Measurements from ENCODE around the gene SLC13A3. TPM values are rescaled to one million over a fixed set of nuclear protein-coding genes. Genes with fewer than 3 reads are reported as not detected.

Gene SLC13A3
- total RNA-seq, 1 donor: 3.0 TPM

DNA sequence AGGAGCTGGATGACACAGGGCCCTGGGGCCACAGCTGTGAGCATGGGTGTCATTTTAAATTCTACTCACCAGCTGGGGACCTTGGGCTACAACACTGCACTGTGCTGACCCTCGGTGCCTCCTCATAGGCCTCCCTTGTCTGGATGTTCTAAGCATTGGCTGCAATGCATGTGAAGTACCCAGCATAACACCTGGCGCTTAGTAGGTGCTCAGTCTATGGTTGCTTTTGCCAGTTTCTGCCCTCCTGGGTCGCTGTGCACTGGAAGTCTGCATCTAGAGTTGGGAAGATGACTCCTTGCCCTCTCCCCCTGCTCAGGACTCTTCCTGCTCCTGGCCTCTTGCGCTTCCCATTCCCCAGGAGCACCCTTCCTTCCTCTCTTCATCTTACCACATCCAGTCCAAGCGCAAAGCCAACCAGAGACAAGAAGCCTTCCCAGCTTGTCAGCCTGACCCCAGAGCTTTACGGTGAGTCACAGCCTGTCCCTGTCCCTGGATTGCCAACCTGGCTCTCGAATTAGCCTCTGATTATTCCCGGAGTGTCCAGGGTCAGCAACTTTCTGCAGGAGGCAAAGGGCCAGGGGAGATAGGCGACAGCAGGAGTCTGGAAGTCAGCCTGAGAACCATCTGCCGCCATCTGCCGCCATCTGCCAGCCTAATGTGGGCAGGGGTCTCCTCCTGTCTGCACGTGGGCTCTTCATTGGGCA, 8.8 kb downstream of the SLC13A3 start:
- TF ChIP-seq, protein P1, sequence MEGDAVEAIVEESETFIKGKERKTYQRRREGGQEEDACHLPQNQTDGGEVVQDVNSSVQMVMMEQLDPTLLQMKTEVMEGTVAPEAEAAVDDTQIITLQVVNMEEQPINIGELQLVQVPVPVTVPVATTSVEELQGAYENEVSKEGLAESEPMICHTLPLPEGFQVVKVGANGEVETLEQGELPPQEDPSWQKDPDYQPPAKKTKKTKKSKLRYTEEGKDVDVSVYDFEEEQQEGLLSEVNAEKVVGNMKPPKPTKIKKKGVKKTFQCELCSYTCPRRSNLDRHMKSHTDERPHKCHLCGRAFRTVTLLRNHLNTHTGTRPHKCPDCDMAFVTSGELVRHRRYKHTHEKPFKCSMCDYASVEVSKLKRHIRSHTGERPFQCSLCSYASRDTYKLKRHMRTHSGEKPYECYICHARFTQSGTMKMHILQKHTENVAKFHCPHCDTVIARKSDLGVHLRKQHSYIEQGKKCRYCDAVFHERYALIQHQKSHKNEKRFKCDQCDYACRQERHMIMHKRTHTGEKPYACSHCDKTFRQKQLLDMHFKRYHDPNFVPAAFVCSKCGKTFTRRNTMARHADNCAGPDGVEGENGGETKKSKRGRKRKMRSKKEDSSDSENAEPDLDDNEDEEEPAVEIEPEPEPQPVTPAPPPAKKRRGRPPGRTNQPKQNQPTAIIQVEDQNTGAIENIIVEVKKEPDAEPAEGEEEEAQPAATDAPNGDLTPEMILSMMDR (IDR thresholded peaks at IDR 0.05; ENCODE audit: insufficient read depth, low read length): no peak
- DNase-seq (ENCODE audit: low read depth): no peak
- no peak overlapping the region for H3K4me3 ChIP-seq (ENCODE audit: low read depth, low read length)

DNA sequence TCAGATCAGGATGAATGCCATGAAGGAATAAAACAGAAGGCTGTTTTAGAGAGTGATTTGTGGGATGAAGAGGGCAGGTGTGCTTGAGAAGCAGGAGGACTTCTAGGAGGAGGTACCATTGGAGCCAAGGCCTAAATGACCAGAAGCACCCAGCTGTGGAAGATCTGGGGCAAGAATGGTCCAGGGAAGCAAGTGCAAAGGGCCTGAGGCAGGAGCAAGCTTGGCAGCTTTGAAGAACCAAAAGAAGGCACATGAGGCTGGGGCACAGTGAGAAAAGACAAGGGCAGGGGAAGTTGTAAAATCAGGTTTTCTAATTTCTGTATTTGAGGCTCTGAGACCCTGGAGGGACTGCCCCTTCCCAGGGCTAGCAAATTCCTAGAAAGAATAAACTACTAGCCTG, 9.8 kb downstream of the SLC13A3 start:
- no peak overlapping the region for H3K4me3 ChIP-seq (ENCODE audit: low read depth, low read length)
- TF ChIP-seq, protein P1 (IDR thresholded peaks at IDR 0.05; ENCODE audit: insufficient read depth, low read length): no peak
- no peak for DNase-seq (ENCODE audit: low read depth)

DNA sequence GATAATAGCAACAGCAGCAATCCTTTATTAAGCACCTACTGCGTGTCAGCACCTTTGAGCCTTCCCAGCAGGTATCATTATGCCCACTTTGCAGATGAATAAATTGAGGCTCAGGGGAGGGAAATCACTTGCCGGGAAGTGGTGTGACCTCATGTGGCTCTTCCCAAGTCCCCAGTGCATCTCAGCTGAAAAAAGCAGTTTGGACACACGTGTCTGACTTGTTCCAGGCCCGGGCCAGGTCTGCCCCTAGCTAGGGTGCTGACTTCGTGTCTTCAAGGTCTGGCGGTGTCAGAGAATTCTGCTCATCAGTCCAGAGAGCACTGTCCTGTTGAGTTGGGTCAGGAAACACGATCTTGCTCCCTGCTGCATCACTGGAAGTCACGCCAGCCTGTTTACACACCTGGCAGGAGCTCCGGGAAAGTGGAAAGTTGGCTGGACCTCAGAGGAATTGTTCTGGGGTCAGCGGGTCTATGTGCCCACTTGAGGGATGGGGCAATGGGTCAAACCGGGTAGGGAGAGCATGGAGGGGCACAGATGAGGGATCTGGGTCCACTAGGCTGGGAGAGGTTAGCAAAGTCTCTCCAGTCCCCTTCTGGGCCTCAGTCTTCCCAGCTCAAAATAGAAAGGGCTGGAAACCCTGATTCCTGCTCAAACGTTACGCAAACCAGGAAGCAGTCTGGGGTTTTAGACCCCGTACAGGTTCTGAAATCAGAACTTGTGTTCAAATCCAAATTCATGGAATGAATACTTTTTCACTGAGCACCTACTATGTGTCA, 10.5 kb downstream of the SLC13A3 start:
- no peak overlapping the region for H3K4me3 ChIP-seq (ENCODE audit: low read depth, low read length)
- TF ChIP-seq, protein P1 (IDR thresholded peaks at IDR 0.05; ENCODE audit: insufficient read depth, low read length): no peak
- DNase-seq (ENCODE audit: low read depth): no peak

DNA sequence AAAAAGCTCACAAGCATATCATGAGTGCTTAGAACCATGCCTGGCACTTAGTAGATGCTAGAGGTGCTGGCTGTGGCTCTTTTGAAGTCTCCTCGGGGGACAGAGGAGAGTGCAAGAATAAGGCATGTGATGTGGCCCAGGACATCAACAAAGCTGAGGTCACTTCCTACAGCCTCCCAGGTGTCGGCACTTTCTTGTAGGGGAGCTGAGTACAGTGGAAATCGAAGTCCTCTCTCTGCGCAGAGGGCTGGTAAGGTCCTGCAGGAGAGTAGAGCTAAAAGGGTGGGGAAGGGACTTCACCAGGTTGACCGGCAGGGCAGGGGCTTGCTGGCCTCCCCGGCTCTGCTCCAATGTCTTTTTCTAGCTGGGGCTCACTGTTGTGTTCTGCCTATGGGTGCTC, 11.2 kb downstream of the SLC13A3 start:
- TF ChIP-seq, protein P1 (IDR thresholded peaks at IDR 0.05; ENCODE audit: insufficient read depth, low read length): no peak
- DNase-seq (ENCODE audit: low read depth): no peak
- no peak overlapping the region for H3K4me3 ChIP-seq (ENCODE audit: low read depth, low read length)

DNA sequence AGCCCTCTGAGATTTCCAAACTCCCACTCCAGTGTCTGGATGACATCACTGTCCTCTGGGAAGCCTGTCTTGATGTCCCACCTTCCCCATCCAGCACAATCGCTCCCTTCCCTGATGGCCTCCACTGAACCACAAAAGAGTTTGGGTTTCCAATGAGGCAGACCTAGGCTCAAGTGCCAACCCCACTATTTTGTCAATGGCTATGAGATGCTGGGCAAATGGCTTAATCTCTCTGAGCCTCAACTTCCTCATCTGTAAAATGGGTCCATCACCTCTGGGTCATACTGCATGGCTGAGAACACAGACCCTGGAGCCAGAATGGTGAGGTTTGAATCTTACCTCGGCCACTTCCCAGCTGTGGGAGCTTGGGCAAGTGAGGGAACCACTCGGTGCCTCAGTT, 11.7 kb downstream of the SLC13A3 start:
- TF ChIP-seq, protein P1 (IDR thresholded peaks at IDR 0.05; ENCODE audit: insufficient read depth, low read length): no peak
- no peak for DNase-seq (ENCODE audit: low read depth)
- no peak overlapping the region for H3K4me3 ChIP-seq (ENCODE audit: low read depth, low read length)

DNA sequence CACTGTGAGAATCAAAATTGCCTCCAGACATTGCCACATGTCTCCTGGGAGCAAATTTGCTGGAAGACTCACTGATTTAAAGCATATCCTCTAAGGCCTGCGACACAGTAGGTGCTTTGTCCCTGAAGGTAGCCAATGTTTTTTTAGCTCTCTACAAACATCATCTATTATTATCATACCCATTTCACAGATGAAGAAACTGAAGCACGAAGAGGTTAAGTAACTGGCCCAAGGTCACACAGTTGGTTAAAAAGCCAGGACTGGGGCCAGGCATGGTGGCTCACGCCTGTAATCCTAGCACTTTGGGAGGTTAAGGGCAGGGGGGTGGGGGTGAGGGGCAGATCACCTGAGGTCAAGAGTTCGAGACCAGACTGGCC, 12.4 kb downstream of the SLC13A3 start:
- no peak overlapping the region for H3K4me3 ChIP-seq (ENCODE audit: low read depth, low read length)
- TF ChIP-seq, protein P1 (IDR thresholded peaks at IDR 0.05; ENCODE audit: insufficient read depth, low read length): no peak
- no peak for DNase-seq (ENCODE audit: low read depth)
